ENCODE data around the gene MKI67. TPM values are rescaled to one million over a fixed set of nuclear protein-coding genes. Genes with fewer than 3 reads are reported as not detected.

Gene MKI67
- total and polyA plus RNA-seq, 2 of the 13 experiments (the other 11 are each of a cell fraction or from before 2014, with no cell fraction given), result 6.7 to 22.9 TPM

DNA sequence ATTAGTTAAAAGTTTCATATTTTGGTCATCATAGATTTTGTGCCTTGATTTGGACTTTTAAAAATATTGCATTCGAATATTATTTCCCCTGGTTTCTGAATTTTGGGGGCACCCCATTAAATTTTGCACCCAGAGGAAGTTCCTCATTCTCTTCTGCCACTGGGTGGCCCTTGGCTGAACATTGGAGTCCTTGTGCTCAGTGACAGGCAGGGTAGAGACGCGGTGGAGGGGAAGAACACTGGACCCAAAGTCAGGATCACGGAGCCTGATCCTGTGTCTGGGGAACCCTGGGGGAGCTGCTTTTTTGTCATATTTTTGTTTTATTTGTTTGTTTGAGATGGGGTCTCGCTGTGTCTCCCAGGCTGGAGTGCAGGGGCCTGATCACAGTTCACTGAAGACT lies 74.7 kb downstream of the MKI67 start:
- Histone ChIP-seq H3K4me3 (replicated peaks in 1 of 3; ENCODE audit: insufficient read depth in 1 of 3, low read depth in 2 of 3, low read length in 3 of 3) (no peak overlapping the region), H3K27me3 (ENCODE audit: control insufficient read depth in 1 of 2, insufficient read depth in 2 of 2, low read length in 2 of 2) (peaks cover 5 to 26% of the 10 kb centered on the region in 2 experiments; a peak in 4 of 5 replicates), H2AFZ (ENCODE audit: low read length) (no peak overlapping the region), H3K4me2 (ENCODE audit: low read depth, low read length) (no peak overlapping the region), H3K9ac (ENCODE audit: insufficient read depth, low read depth, low read length) (no peak overlapping the region), H3K79me2 (ENCODE audit: insufficient read depth, low read length) (no peaks in the 10 kb centered on the region), H3K9me3 (ENCODE audit: low read length) (no peaks in the 10 kb centered on the region), H4K20me1 (ENCODE audit: insufficient read depth, low read length) (no peaks in the 10 kb centered on the region), H3K27ac (ENCODE audit: extremely low read length, insufficient read depth, low read length) (no peak overlapping the region), H3K4me1 (ENCODE audit: insufficient read depth, low read length) (peaks cover 13% of the 10 kb centered on the region), H3K36me3 (replicated peaks in 1 of 2; ENCODE audit: control insufficient read depth in 1 of 2, insufficient read depth in 2 of 2, low read length in 2 of 2) (no peaks in the 10 kb centered on the region)
- 11% methylated on average over 4 of the region's 5 CpGs for WGBS (ENCODE audit: low lambda C conversion rate)
- intact Hi-C loops (cut with micrococcal nuclease; ENCODE audit: unreplicated experiment) (no loop called here), in situ Hi-C loops (cut with HindIII; ENCODE audit: extremely low pct_ligation_motif_present, low pct_unique_long_range_greater_than_20kb) (no loop called here)
- TF ChIP-seq TCF7L2 (IDR thresholded peaks at IDR 0.05; ENCODE audit: low read depth, low read length) (no peak), SSRP1 (CRISPR knock-in tag; IDR thresholded peaks at IDR 0.05) (no peak), MBD4 (IDR thresholded peaks at IDR 0.05; ENCODE audit: borderline replicate concordance, low read length) (no peak), ARID5B (CRISPR knock-in tag; IDR thresholded peaks at IDR 0.05) (no peak), ARID2 (CRISPR knock-in tag; IDR thresholded peaks at IDR 0.05; ENCODE audit: borderline replicate concordance) (no peak), WIZ (CRISPR knock-in tag; IDR thresholded peaks at IDR 0.05) (no peak), ZNF430 (CRISPR knock-in tag; IDR thresholded peaks at IDR 0.05) (no peak), ZKSCAN5 (CRISPR knock-in tag; IDR thresholded peaks at IDR 0.05) (no peak), ZNF782 (CRISPR knock-in tag; IDR thresholded peaks at IDR 0.05; ENCODE audit: borderline replicate concordance) (no peak)
- ChIA-PET POLR2A (no interaction called here), CTCF (ENCODE audit: low intra/inter-chr PET ratio, low total read pairs) (no interaction called here)
- no peak for FAIRE-seq
- no TSS peak for BruUV-seq (replicated peaks)
- ATAC-seq, result no peak
- no peak for DNase-seq (ENCODE audit: low spot score)
